ENCODE data around the gene SLC2A6. TPM values are rescaled to one million over a fixed set of nuclear protein-coding genes. Genes with fewer than 3 reads are reported as not detected.

SLC2A6 gene
- total RNA-seq, 1 donor from 2014 or later: 32.5 TPM

DNA sequence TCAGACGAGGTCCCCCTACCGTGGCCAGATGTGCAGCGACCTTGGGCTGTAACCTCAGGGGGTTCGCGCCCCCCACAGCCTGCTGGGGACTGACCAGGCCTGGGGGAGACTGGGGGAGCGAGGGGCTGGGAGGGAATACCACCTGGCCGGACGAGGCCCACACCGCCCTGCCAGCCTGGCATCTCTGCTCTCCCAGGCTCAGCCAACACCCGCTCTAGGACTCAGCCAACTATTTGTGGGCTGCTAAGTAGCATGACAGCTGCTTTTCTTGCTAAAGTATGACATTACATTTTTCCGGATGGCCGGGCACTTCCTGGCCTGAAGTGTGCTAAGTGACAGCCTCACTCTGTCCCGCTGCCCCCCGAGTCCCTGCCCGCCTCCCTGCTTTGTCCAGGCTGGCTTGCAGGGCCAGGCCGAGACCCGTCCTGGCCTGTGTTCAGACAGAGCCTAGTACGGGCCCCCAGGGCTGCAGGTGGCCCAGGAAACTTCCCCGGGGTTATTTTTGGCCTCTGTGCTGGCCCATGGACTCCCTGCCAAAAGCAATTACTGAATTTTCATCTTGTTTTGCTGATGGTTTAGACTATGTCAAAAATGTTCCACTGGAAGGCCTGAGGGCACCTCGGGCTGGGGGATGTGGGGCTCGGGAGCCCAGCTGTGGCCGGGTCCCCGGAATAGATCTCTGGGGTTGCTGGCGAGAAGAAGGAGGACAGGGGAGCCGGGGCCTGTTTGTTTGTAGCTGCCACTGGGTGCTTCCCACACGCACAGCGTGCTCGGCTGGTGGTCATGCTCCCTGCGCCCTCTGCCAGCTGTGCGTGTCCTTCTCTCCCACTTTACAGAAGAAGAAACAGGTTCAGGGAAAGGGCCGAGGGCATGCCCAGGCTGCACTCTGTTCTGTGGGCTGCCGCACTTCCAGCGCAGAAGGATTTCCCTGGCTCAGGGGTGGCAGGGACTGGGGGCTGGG lies 13.4 kb upstream of the SLC2A6 start:
- H3K9me3 Mint-ChIP-seq (ENCODE audit: unreplicated experiment): no peaks in the 10 kb centered on the region
- DNase-seq (ENCODE audit: low spot score): no peak
- H3K27ac Mint-ChIP-seq (ENCODE audit: unreplicated experiment): peak overlapping the region; percentile 52
- peaks cover 4% of the 10 kb centered on the region for H3K36me3 Mint-ChIP-seq (ENCODE audit: low read depth, unreplicated experiment)
- H3K4me3 Mint-ChIP-seq (ENCODE audit: unreplicated experiment): no peak overlapping the region
- H3K4me1 Mint-ChIP-seq (ENCODE audit: unreplicated experiment): peaks cover 7% of the 10 kb centered on the region
- TF ChIP-seq, protein P1, sequence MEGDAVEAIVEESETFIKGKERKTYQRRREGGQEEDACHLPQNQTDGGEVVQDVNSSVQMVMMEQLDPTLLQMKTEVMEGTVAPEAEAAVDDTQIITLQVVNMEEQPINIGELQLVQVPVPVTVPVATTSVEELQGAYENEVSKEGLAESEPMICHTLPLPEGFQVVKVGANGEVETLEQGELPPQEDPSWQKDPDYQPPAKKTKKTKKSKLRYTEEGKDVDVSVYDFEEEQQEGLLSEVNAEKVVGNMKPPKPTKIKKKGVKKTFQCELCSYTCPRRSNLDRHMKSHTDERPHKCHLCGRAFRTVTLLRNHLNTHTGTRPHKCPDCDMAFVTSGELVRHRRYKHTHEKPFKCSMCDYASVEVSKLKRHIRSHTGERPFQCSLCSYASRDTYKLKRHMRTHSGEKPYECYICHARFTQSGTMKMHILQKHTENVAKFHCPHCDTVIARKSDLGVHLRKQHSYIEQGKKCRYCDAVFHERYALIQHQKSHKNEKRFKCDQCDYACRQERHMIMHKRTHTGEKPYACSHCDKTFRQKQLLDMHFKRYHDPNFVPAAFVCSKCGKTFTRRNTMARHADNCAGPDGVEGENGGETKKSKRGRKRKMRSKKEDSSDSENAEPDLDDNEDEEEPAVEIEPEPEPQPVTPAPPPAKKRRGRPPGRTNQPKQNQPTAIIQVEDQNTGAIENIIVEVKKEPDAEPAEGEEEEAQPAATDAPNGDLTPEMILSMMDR (IDR thresholded peaks at IDR 0.05; ENCODE audit: unreplicated experiment): no peak
- peaks cover 3% of the 10 kb centered on the region for H3K27me3 Mint-ChIP-seq (ENCODE audit: unreplicated experiment)

DNA sequence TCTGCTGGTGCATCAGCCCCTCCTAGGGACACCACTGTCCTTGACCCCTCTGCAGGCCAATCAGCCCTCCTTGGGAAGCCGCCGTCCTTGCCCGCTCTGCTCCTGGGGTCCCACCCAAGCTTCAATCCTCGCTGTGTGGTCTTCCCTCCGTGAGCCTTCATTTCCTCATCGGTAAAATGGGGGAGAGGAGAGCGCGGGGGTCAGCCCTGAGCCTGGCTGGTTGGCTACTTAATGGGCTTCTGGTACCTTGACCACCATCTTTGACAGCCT lies 12.7 kb upstream of the SLC2A6 start:
- Mint-ChIP-seq H3K4me3 (ENCODE audit: unreplicated experiment) (no peak overlapping the region), H3K27me3 (ENCODE audit: unreplicated experiment) (peaks cover 3% of the 10 kb centered on the region), H3K4me1 (ENCODE audit: unreplicated experiment) (peaks cover 6% of the 10 kb centered on the region), H3K9me3 (ENCODE audit: unreplicated experiment) (no peaks in the 10 kb centered on the region), H3K36me3 (ENCODE audit: low read depth, unreplicated experiment) (peaks cover 4% of the 10 kb centered on the region), H3K27ac (ENCODE audit: unreplicated experiment) (no peak overlapping the region)
- TF ChIP-seq, protein P1 (IDR thresholded peaks at IDR 0.05; ENCODE audit: unreplicated experiment): no peak
- no peak for DNase-seq (ENCODE audit: low spot score)

DNA sequence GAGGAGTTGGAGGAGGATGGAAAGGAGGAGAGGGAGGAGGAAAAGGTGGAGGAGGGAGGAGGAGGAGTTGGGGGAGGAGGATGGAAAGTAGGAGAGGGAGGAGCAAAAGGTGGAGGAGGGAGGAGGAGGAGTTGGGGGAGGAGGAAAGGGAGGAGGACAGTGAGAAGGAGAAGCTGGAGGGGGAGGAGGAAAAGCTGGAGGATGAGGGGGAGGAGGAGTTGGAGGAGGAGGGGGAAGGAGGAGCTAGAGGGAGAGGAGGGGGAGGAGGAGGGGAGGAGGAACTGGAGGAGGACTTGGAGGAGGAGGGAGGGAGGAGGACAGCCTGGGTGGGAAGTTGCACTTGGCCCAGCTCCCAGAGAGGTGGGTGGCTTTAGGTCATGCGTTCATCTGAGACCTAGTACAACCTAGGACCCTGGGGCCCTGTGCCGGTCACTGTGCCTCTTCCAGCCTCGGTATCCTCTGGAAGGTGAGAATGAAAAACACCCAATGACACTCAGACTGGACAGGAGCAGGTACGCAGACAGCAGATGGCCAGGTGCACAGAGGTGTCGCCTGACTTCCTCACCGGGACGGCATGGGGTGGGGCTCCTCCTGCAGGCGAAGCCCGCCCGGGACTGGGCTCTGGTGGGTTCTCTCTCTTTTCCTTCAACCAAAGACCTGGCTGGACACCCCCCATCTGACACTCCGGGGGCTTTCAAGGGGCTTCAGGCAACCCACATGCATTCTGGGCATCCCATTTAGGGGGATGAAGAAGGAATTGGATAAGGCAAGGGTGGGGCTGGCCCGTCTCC lies 12.2 kb upstream of the SLC2A6 start:
- Mint-ChIP-seq H3K36me3 (ENCODE audit: low read depth, unreplicated experiment) (peaks cover 4% of the 10 kb centered on the region), H3K4me1 (ENCODE audit: unreplicated experiment) (peaks cover 3% of the 10 kb centered on the region), H3K9me3 (ENCODE audit: unreplicated experiment) (no peaks in the 10 kb centered on the region), H3K27ac (ENCODE audit: unreplicated experiment) (no peak overlapping the region), H3K27me3 (ENCODE audit: unreplicated experiment) (peaks cover 3% of the 10 kb centered on the region), H3K4me3 (ENCODE audit: unreplicated experiment) (no peak overlapping the region)
- TF ChIP-seq, protein P1 (IDR thresholded peaks at IDR 0.05; ENCODE audit: unreplicated experiment): no peak
- no peak for DNase-seq (ENCODE audit: low spot score)

DNA sequence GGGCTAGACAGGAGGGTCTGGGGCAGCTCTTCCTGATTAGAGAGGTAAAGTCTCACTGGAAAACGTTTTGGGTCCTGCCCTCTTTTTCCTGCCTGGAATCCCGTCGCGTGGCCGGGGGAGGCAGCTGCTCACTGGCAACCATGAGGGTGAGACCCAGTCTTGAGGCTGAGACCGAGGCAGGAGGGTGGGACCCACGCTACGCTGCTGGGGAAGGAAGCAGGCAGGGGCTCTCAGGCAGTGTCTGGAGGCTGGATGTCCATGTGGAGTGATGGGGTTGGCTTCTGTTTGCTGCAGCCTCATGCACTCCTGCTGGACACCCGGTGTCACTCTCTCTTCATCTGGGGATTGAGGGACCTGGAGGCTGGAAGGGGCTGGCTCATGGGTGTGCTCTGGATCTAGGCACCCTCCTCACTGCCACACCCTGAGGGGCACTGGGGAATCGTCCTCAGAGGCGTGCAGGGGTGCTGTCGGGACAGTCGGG lies 11.3 kb upstream of the SLC2A6 start:
- peaks cover 4% of the 10 kb centered on the region for H3K36me3 Mint-ChIP-seq (ENCODE audit: low read depth, unreplicated experiment)
- TF ChIP-seq, protein P1 (IDR thresholded peaks at IDR 0.05; ENCODE audit: unreplicated experiment): no peak
- H3K4me3 Mint-ChIP-seq (ENCODE audit: unreplicated experiment): no peak overlapping the region
- H3K27ac Mint-ChIP-seq (ENCODE audit: unreplicated experiment): no peak overlapping the region
- DNase-seq (ENCODE audit: low spot score): no peak
- H3K27me3 Mint-ChIP-seq (ENCODE audit: unreplicated experiment): peaks cover 3% of the 10 kb centered on the region
- no peaks in the 10 kb centered on the region for H3K9me3 Mint-ChIP-seq (ENCODE audit: unreplicated experiment)
- H3K4me1 Mint-ChIP-seq (ENCODE audit: unreplicated experiment): peaks cover 3% of the 10 kb centered on the region
